GM19395 (cell line): ENCODE measurements around the gene MED9.
A peak's percentile ranks its signal among the peaks of the same experiment; 100 is the strongest.

ENCODE experiments used
- ATAC-seq: cut with Tn5 transposase; IDR thresholded peaks from one replicate; pipeline ENCODE4 v1.9.1; 2021; ENCODE audit warnings: mild to moderate bottlenecking, moderate library complexity; ENCODE audit not compliant: unreplicated experiment

MED9 gene

DNA sequence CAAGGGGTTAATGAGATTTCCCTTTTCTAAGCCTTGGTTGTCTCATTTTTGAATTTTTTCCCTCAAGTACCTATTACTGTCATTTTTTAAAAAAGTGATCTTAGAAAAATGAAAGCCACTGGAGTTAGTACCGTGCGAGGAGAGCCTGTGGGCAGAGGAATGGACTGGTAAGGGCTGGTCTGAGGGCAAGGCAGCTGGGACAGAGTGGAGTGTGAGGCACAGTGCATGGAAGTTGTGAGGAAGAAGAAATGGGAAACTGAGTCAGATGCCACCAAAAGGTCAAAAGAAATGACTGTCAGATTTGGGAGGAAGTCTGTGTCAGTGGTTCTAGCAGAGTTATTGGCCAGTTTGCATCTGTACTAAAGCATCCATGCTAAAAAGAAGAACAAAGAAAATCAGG is 11.2 kb downstream of the MED9 start:
- no peak for ATAC-seq

DNA sequence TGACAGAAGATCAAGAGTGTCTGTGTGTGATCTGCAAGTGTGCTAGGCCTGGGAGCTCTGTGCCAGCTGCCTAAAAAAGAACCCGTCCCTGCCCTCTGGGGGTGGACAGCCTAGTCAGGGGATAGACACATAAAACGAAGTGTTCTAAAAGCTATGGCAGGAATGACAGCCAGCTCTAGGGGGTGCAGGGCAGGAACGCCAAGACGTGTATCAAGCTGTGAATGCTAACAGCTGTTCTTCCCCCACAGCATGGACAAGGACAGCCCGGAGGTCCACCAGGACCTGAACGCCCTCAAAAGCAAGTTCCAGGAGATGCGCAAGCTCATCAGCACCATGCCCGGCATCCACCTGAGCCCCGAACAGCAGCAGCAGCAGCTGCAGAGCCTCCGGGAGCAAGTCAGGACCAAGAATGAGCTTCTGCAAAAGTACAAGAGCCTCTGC is 14.3 kb downstream of the MED9 start:
- ATAC-seq, result no peak

DNA sequence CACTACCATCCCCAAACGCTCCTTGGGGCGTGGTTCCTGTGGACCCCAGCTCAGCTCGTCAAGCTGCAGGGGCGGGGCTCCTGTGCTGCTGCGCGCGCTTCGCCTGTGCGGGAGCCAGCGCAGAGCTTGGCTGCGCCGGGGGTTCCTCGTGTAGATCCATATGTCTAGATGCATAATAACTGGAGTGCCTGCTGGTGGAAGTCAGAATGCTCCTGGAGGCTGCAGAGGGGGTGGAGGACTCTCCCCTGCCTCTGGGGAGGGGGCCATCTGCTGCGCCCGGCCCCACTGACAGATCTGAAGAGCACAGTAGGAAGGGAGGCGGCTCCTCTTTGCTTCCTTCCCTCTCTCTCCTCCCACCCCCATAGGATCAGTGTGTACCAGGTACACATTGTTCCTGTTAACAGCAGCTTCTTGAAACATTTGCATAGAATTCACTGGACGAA is 14.8 kb downstream of the MED9 start:
- no peak for ATAC-seq

DNA sequence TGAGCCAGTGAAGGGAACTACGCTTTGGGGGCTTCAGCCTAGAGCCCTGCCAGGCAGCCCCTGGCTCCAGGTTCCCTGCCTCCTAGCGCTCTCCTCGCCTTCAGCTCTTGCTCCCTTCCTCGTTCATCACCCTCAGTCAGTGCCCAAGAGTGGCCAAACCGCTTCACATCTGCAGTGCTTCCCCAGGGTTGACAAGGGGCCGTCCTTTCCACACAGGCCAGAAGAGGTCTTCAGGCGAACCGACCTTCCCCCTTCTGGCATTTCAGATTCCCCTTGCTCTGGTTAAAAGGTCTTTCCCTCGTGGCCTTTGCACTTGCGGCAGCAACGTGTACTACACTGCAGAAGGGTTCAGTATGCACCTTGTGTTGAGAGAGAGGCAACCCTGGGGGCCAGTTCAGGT is 15.3 kb downstream of the MED9 start:
- ATAC-seq, result no peak

DNA sequence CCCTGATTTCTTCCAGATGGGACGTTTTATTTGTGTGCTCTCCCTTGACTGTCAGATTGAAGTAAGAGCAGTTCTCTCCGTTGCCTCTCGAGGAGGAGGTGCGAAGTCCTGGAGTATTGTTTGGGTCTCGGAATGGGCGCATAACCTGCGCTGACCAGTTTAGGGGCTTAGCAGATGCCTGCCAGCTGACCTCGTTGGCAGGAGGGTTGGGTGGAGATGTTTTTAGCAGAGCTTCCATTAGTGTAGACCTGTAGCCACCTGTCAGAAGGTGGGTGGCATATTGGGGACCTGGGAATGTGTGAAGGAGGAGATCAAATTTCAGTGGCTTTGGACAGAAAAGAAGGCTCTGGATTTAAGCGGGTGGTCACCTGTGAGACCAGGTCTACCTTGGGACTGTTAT is 15.8 kb downstream of the MED9 start:
- no peak for ATAC-seq

DNA sequence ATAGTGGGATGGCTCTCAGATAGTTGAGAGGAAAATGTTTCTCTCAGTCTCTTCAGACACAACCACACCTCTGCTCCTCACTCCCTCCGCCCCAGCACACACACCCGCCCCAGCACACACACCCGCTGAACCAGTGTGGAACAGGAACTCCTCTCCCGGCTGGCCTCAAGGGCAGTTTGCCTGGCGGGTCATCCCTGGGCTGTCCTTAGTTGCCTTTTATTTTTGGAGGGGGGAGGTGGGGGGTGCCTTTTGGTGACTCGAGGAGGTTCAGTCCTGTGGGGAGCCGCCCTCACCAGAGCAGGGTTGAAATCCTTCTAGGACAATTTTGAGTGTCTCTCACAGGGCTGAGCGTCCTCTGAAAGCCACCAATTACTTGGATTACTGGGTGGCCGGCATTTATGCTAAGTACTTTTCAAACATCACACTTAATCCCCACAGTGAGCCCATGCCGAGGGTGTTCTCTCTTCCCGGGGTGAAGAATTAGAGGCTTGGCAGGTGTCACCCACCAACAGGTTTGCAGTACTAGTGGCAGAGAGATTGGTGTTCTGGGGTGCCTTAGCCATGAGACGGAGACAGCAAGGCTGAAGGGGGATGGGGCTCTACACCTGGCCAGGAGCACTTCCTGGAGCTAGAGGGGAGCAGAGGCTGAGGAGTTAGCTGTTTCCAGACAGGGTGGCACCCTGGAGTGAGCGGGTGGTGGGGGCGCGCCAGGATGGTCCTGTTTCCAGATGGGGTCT is 16.6 kb downstream of the MED9 start:
- no peak for ATAC-seq

DNA sequence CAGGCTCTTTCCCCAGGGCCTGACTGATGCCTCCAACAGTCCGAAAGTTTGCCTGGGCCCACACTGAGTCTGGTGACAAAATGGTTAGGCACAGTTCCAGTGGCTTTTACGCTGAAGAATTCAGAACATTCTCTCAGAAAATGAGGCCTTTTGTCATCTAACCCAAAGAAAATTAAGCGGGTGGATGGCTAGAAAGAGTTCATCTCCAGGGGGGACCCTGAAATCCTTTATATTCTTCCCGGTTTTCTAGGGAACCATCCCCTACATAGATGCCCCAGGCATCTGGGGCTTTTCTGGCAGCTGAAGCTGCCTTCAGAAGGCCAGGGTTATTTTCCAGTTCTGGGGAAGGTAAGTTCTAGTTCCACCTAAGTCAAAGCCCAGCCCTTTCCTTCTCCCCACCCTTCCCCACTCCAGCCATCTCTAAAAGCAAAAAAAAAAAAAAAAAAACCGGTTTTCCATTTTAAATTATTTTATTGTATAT is 17.2 kb downstream of the MED9 start:
- ATAC-seq, result no peak

DNA sequence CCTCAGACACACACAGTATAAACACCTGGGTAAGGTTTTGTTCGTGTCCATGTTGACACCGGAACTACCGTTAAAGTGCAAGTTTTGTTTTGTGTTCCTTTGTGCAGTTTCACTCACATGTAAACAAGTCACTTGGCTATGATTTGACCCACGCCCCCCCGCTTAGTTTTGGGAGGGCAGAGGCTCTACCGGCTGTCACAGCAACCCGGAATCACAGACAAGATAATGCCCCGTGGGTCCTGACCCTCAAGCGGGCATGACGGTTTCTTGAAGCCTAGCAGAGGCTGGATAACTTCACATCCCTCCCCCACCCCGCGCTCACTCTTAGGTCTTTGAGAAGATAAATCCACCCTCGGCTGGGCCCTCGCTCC is 17.7 kb downstream of the MED9 start:
- ATAC-seq, result no peak

DNA sequence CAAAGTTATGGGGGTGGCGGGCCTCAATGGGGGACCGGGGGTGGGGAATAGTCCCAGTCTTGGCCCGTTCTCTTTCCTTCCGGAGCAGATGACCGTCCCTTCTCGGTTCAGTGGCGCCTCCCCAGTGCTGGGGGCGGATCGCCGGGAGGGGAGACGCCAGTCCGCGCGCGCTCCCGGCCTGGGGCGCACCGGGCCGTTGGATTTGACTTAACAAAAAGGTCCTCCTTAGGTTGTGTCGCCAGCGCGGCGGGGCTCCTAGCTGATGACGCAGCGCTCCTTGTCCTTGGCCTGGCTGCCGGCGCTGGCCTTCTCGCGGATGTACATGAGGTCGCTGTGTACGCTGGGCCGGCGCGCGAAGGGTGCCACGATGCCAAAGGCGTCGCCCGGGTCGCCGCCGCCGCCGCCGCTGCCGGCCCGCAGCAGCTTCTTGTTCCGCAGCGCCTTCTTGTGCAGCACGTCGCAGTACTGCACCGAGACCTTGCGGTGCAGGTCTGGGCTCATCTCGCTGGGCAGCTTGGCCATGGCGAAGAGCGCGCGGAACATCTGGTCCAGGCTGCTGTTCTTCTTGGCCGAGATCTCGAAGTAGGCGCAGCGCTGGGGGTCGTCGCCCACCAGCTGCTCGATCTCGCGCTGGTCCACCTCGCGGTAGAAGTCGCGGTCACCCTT is 18.2 kb downstream of the MED9 start:
- ATAC-seq, result no peak

DNA sequence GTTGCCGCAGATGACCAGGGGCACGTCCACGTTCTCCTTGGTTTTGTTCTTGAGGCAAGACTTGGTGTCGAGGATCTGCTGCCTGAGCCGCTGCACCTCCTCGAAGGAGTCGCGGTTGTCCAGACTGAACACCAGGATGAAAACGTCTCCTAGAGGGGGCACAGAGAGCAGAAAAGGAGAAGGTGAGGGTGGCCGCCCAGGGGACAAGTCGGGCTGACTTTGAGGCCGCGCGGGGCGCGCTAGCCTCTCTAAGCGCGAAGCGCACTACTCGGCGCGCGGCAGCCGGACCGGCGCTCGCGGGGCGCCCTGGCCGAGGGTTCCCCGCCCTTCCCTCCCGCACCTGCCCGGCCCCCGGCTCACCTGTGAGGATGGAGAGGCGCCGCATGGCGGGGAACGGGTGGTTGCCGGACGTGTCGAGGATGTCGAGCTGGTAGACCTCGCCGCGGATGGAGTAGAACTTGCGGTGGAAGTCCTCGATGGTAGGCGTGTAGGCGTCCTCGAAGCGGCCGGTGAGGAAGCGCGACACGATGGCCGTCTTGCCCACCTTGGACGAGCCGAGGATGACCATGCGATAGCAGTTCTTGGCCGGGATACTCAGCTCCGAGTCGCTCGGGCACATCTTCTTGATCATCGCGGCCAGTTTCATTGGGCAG is 18.9 kb downstream of the MED9 start:
- no peak for ATAC-seq

DNA sequence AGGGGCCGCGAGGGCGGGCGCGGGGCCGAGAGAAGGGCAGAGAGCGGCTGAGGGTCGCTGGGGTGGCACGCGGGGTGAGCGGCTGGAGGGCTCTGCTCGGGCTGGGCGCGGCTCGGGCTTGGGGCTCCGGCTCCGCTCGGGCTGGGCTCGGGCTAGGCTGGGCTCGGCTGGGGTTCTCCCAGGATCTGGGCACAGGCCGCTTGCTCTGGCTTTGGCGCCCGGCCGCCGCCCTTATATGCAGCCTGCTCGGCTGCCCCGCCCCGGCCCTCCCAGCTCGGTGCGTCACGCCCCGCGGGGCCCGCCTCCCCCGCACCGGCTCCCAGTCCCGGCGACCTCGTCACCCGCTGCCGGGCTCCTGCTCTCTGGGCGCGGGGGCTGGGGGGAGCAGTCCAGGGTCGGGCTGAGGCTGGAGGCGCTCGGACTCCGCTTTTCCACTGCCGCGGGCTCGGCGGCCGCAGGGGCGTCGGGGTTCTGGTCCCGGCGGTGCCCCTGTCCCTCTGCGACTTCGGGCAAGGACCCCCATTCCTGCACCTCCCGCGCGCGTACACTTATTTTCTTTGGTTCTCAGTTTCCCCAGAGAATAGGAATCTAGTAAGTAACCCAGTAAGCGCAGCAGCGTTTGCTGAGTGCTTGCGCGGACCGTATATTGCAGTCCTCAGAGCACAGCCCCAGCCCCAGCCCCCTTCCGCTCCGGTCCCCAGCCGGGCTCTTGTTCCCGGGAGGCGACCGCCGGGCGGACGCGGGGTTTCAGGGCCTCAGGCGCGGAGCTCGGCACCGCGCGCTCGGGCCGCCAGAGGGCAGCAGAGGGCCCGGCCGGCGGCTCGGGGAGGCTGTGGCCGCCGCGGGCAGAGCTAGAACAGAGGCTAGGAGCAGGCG is 19.6 kb downstream of the MED9 start, which contains the start of gene RASD1:
TSS of gene RASD1 (minus strand) at position 207 of the 876 bp plus-strand sequence. CDS start 214 bp downstream, outside the sequence.
- ATAC-seq, result peak; percentile 64

DNA sequence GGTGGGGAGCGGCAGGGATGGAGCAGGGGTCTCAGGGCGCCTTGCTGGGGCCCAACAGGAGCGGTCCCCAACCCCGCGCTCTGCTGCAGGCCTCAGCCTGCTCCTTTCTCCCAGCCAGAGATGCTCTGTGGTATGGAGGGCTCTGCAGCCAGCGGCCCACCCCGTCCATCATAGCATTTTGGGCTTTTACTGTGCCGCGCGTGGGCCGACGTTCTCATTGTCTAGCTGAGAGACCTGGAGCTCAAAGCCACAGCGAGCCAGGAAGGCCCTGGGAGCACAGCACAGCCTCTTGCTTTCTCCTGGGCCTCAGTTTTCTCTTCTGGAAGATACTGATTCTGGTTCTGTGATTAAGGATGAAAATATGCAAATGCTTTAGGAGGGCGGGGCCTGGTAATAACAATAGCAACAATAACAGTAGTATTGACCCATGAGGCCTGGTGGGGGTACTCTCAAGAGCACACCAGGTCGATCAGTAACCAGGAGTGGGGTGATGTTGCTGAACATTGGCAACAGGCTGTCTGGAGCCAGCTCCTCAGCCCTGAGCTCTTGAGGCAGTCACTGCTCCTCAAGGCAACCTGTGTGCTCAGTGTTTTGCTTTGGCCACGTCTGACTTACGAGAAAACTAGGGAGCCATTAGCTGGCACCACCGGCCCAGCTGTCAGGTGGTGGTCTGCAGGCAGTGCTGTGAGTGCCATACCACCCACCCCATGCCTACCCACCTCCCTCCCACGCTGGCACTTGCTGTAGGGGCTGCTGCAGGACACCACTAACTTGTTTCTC is 20.5 kb downstream of the MED9 start:
- ATAC-seq, result no peak

DNA sequence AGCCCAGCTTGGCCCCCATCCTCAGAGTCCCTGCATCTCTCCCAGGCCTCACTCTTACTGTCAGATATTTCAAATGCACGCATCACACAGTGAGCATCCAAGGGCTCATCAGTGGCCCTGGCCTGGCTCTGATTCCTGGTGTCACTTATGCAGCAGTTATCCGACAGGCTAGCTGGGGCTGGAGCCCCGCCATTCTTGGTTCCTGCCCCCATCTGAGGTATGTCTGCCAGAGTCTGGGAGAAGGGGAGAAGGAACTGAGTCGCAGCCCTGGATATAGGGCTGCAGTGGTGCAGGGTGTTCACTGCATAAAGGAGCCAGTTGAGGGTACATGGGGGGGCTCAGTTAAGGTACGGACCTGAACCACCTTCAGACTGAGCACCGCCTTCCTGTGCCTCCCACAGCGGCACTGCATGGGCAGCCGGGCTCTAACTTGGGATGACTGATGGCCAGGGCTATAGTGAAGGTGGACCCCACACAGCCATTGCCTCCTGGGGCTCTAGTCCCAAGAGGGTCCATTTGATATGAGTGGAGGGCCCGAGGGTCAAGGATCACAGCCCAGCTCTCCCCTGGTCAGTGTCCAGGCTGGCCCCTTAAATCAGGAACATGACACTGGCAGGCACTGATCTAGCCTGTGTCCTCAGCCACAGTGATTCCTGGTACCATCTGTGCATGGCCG is 21.2 kb downstream of the MED9 start:
- no peak for ATAC-seq

DNA sequence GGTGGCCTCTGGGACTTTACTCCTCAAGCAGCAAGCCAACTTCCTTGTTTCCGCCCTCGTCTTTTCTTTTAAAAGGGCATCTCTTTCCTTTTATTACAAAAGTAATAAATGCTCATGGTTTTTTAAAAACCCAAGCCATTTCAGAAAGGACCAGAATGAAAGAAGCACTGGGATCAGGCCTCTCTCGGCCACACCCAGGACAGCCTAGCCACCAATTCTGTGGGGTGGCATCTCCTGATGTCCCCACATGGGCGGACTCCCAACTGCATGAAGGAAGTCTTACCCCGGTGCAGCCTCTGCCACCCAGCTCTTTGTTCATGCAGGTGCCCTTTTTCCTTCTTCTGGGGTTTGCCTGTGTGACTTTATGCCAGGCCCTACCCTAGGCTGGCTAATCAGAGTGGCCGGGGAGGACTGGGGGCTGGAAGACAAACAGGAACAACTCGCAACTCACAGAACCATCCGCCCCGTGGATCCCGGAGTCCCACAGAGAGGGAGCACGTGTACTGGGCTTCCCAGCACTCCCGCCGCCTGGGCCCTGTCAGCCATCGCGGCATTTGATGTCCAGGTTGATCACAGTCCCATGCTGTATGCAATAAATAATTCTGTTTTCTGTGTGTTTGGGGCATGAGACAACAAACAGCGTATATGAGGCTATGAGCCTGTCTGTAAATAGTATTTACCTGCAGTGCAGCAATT is 22.0 kb downstream of the MED9 start:
- no peak for ATAC-seq

DNA sequence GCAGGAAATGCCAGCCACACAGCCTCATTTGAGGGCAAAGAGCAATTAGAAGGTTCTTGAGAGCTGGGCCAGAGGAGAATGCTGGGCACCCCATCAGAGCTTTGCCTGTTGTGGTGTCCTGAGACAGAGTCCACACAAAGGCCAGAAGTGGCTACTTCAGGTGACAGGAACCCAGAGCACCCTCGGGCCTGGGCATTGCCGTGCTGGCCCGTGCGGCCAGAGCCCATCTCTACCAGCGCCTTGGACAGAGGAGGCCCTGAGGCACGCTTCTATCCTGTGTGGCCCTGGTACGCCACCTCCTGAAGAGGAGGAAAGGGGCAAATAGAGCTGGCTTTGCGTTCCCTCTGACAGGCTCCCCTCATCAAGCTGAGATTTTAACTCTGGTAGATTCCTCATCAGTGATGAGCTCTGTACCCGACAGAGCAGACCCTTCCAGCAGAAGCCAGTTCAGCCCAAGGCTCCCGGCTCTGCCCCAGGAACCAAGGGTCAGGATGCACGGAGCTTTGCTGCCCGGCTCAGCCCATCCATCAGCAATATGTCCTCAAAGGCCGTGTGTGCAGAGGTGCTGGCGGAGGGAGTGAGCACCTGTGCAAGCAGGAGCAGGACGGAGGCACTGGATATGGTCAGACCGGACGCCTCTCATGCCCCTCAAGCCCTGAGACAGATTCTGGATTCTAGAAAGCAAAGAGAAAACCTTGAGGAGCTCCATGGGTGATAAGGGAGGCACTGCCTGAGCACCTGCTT is 22.8 kb downstream of the MED9 start:
- no peak for ATAC-seq

DNA sequence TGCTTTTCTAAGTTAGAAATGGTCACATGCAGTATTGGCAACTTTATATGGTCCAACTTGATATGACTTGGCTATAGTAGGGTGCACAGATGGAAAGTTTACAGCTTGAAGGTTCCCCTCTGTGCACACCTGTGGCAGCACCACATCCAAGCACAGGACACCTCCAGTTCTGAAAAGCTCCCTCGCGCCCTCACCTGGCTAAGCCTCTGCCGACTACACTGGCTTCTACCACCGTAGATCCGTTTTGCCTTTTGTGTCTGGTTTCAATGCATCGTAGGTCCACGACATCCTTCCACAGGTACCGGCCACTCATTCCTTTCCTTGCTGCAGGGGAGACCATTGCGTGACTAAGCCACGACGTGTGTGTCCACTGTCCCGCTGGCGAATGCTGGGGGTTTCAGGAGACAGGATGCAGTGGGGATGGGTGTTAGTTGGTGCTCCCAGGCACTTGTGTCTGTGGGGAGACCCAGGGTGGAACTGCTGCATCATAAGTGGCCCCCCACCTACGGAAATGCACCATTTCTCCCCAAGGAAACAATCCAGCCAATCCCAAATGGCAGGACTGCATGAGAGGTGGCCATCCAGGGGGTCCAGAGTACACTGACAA is 24.3 kb downstream of the MED9 start:
- no peak for ATAC-seq

DNA sequence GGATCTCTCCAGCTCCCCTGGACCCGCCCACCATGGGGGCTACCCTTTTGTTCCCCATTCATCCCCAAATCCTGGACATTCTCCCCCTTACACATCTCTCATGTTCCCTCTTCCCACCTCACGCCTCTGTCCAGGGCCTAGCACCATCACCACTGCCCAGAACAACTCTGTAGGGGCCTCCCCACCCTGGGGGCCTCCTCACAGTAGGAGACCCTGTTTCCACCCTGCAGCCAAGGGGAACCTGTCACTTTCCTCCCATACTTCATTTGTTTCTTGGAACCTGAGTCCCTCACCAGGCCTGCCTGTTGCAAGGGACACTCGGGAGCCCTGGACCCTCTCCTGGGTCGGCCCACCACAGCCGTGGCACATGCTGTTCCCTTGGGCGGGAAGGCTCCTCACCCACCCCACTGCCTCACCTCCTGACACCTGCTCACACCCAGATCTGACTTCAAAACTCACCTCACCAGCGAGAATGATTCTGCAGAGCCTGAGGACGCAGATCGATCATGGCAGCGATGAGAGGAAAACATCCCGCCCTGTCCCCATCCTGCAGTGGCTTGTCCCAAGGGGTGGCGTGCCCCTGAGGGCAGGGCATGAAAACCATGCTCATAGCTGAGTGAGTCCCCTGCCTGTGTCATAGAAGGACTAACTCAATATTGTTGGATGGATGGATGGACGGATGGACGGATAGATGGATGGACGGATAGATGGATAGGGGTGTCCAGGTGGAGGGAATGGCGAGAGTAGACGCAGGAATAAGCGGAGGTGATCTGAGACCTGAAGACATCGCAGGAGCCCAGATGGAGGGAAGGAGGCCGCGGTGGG is 26.2 kb downstream of the MED9 start:
- ATAC-seq, result no peak
